Aorta (tissue), 5 donors: ENCODE results near the gene UIMC1. TPM values are rescaled to one million over a fixed set of nuclear protein-coding genes. Genes with fewer than 3 reads are reported as not detected.

Experiments used
- ATAC-seq: fragments of 200-7000 bp; cut with Tn5 transposase; one replicate; pipeline ENCODE4 v1.9.1; 2022; ENCODE audit warnings: moderate library complexity; ENCODE audit not compliant: low FRiP score
- DNase-seq, 2 donors: peaks; one replicate each; pipeline ENCODE4 v3.0.0-alpha.2; 2020
- H3K27ac ChIP-seq, 2 donors: one replicate each; pipeline ENCODE4 v1.5.1; 2013; ENCODE audit warnings: low read length in 2 of 2, mild to moderate bottlenecking in 2 of 2, moderate library complexity in 2 of 2, control low read depth in 1 of 2, inconsistent platforms in 1 of 2, low read depth in 1 of 2
- H3K27me3 ChIP-seq, 2 donors: one replicate each; pipeline ENCODE4 v1.6.1; 2013; ENCODE audit warnings: control low read depth in 1 of 2, low read length in 1 of 2, mild to moderate bottlenecking in 1 of 2, moderate library complexity in 1 of 2; ENCODE audit not compliant: insufficient read depth in 2 of 2, control insufficient read depth in 1 of 2
- H3K36me3 ChIP-seq, 2 donors: one replicate each; pipeline ENCODE4 v1.6.1; 2013; ENCODE audit warnings: control low read depth in 1 of 2, low read length in 1 of 2, mild to moderate bottlenecking in 1 of 2; ENCODE audit not compliant: insufficient read depth in 2 of 2, control insufficient read depth in 1 of 2
- H3K4me1 ChIP-seq, 2 donors: one replicate each; pipeline ENCODE4 v1.6.1; 2013; ENCODE audit warnings: low read length in 2 of 2, control low read depth in 1 of 2, mild to moderate bottlenecking in 1 of 2, moderate library complexity in 1 of 2; ENCODE audit not compliant: insufficient read depth in 2 of 2, control insufficient read depth in 1 of 2
- H3K4me3 ChIP-seq, 2 donors: one replicate each; pipeline ENCODE4 v1.5.1; 2013; ENCODE audit warnings: low read length in 2 of 2, control low read depth in 1 of 2, mild to moderate bottlenecking in 1 of 2
- H3K9me3 ChIP-seq: one replicate; pipeline ENCODE4 v1.6.1; 2013; ENCODE audit warnings: mild to moderate bottlenecking, low read length; ENCODE audit not compliant: control insufficient read depth
- WGBS, 2 donors: extraction: QIAGEN DNeasy Blood & Tissue Kit; methylation state at CpG; one replicate each; pipeline ENCODE4 v1.1.7; 2013; 5-methylcytosine and 5-hydroxymethylcytosine counted together
- intact Hi-C, 2 donors: fragments of 100-400 bp; cut with DNase I; formaldehyde crosslinking; loops; one replicate each; pipeline versions ENCODE4 v1.14.2 to v1.15.0; 2022
- polyA plus RNA-seq, 2 donors: library from polyadenylated mRNA; stranded (reverse); fragments of 200-250 nt; gene quantifications; one replicate each; pipeline ENCODE4 v1.2.3, GENCODE V29; 2013
- total RNA-seq, 2 donors: library from RNA; stranded (reverse); fragmentation: NEBNext Ultra II Directional; extraction: Animal tissue kit (Norgen Biotek cat#: 25700); gene quantifications; one replicate each; pipeline ENCODE4 v1.2.1, GENCODE V29; 2021
- donor health status: healthy with polysubstance abuse.
- donor health status: Bipolar disorder and iron deficiency.
- donor health status: DM: no; HTN: no; CAD: no.
- donor health status: DM: no; HTN: no; CAD: no.
- donor health status: DM: yes; HTN: yes; CAD: no.

Gene UIMC1
- total and polyA plus RNA-seq, 4 donors, result 26.3 to 54.8 (median 44.5) TPM

DNA sequence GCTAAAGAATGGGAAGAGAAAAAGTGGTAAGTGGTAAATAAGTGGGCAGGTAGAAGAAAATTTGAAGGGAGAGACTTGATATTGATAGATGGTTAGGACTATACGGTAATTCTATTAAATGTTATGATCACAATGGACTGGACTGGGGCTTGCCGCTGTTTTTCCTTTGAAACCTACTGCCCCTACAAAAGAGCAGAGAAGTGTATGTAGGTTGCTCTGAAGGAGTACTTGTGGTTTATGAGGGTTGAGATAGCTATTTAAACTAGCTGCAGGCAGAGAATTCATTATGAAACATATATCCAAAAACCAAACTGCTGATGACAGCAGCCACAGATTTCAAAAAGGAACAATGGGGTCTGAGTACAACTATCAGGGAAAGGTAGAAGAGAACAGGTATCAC lies 90.7 kb downstream of the UIMC1 start:
- H3K27ac ChIP-seq, result no peak overlapping the region
- ATAC-seq (no peak), DNase-seq (no peak)
- H3K9me3 ChIP-seq, result no peaks in the 10 kb centered on the region
- no peak overlapping the region for H3K4me3 ChIP-seq
- intact Hi-C loops, result no loop called here
- no peaks in the 10 kb centered on the region for H3K36me3 ChIP-seq
- 66 to 97% methylated on average over 2 of the region's 2 CpGs for WGBS, 2 donors
- H3K4me1 ChIP-seq, result no peaks in the 10 kb centered on the region
- H3K27me3 ChIP-seq, result no peaks in the 10 kb centered on the region

DNA sequence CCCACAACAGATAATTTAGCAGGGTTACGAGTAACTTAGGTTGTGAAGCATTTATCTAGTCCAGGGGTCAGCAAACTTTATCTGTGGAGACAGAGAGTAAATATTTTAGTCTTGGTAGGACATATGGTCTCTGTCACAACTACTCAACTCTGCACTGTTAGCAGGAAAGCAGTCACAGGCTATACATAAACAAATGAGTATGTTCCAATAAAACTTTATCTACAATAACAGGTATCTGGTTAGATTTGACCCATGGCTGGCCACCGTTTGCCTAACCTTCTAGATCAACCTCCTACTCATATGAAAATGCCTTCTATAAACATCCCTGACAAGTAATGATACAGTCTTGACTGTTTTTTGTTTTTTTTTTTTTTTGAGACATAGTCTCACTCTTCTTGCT lies 94.5 kb downstream of the UIMC1 start:
- intact Hi-C loops, result no loop called here
- 80 to 81% methylated on average over 2 of the region's 2 CpGs for WGBS, 2 donors
- Histone ChIP-seq H3K36me3 (peaks cover 0 to 5% of the 10 kb centered on the region in 2 donors), H3K27ac (no peak overlapping the region), H3K27me3 (no peaks in the 10 kb centered on the region), H3K9me3 (no peaks in the 10 kb centered on the region), H3K4me3 (no peak overlapping the region), H3K4me1 (no peaks in the 10 kb centered on the region)
- no peak for ATAC-seq
- no peak for DNase-seq

DNA sequence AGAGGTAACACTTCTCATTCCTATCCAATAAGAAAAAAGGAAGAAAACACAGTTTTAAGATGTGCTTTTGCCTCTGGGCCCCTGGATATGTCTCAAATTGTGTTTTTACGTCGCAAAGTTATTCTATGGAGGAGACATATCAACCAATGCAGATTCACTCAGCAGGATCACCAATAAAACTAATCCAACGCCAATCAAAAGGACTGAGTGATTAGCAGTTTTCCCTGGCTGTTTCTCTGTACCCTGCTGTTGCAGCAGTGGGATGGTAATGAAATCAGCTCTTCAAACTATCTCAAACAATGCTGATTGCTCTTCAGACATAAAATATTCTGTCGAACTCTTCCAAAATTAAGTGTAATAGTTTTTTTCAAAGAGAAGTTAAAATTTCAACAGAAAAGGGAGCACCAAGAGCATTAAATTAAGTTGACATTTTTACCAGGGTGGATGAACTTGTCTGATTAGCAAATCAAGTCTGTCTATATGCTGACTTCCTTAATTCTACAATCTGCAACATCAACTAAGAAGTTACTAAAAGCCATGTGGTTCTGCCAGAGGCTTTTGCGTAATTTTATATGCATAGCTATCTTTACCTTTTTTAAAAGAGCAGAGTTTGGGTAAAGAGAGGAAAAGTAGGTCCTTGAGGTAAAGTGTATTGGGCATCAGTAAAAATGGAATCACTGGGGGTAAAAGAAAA lies 97.8 kb downstream of the UIMC1 start:
- no peaks in the 10 kb centered on the region for H3K4me1 ChIP-seq
- ATAC-seq (no peak), DNase-seq (no peak)
- 95% methylated on average over 5 of the region's 5 CpGs for WGBS, 2 donors
- intact Hi-C loops, result no loop called here
- H3K4me3 ChIP-seq, result no peak overlapping the region
- peaks cover 16 to 19% of the 10 kb centered on the region in 2 donors for H3K36me3 ChIP-seq
- no peaks in the 10 kb centered on the region for H3K27me3 ChIP-seq
- no peaks in the 10 kb centered on the region for H3K9me3 ChIP-seq
- H3K27ac ChIP-seq, result no peak overlapping the region

DNA sequence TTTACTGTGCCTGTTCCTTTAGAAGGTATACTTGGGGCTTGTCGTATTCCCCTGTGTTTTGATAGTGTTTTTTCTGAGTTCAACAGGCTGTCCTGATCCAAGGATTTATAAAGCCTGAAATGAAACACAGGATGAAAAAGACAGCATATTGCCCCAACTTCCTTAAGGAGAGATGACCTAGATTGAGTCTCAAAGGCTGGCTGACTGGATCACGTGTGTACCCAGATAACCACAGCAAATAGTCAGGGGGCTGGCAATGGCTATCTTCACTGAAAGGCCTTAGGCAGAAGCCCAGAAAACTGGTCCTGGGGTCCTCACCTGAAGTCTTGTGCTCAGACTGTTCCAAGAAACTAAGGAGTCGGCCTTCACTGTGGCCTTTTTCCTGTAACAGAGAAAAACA lies 99.8 kb downstream of the UIMC1 start:
- intact Hi-C loops, result no loop called here
- H3K9me3 ChIP-seq, result no peaks in the 10 kb centered on the region
- DNase-seq, result no peak
- H3K36me3 ChIP-seq, result peaks cover 20% of the 10 kb centered on the region in 2 donors
- ATAC-seq, result no peak
- WGBS, 2 donors, result 78 to 89% methylated on average over 3 of the region's 3 CpGs
- no peak overlapping the region for H3K4me3 ChIP-seq
- no peak overlapping the region for H3K27ac ChIP-seq
- H3K27me3 ChIP-seq, result no peaks in the 10 kb centered on the region
- H3K4me1 ChIP-seq, result no peaks in the 10 kb centered on the region

DNA sequence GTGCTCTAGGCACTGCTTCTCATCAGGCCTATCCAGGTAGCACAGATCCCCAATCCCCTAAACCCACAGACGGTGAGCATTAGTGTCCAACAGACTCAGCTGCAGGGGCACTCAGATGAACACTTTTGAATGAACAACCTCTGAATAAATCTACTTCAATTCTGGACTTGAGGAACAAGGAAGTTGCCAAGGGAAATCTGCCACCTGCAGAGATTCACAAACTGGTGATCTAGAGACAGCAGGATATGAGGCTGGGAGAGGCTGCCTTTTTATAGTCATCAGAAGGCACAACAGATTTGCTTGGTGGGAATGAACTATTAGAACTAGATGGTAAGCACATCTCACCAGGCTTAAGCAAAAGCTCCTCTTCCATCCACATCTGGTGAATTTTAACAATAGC lies 100.5 kb downstream of the UIMC1 start:
- Histone ChIP-seq H3K36me3 (peaks cover 20% of the 10 kb centered on the region in 2 donors), H3K4me1 (no peaks in the 10 kb centered on the region), H3K27me3 (no peaks in the 10 kb centered on the region), H3K9me3 (no peaks in the 10 kb centered on the region), H3K27ac (no peak overlapping the region), H3K4me3 (no peak overlapping the region)
- intact Hi-C loops, result no loop called here
- DNase-seq, result no peak
- ATAC-seq, result no peak
- 86 to 92% methylated on average over 1 of the region's 1 CpG for WGBS, 2 donors

DNA sequence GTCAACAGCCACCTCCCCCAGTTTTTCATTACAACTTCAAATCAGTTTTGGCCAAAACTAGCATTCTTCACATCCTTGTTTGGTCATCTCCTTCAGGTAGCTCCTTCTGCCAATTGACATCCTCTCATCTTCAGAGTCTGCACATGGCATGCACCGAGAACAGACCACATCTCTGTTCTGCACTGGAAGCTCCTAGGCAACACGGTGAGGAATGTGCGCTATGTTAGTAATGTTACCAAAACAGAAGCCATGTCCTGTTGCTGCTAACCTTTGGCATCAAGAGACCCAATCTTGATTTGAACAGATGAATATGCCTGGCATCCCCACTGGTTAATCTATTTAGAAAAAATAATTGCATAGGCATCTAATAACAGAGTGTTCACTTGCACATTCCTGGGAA lies 102.3 kb downstream of the UIMC1 start:
- H3K36me3 ChIP-seq, result peaks cover 20% of the 10 kb centered on the region in 2 donors
- H3K9me3 ChIP-seq, result no peaks in the 10 kb centered on the region
- intact Hi-C loops, result no loop called here
- no peak overlapping the region for H3K27ac ChIP-seq
- 77 to 79% methylated on average over 3 of the region's 3 CpGs for WGBS, 2 donors
- DNase-seq (no peak), ATAC-seq (no peak)
- H3K4me3 ChIP-seq, result no peak overlapping the region
- H3K27me3 ChIP-seq, result no peaks in the 10 kb centered on the region
- H3K4me1 ChIP-seq, result no peaks in the 10 kb centered on the region

DNA sequence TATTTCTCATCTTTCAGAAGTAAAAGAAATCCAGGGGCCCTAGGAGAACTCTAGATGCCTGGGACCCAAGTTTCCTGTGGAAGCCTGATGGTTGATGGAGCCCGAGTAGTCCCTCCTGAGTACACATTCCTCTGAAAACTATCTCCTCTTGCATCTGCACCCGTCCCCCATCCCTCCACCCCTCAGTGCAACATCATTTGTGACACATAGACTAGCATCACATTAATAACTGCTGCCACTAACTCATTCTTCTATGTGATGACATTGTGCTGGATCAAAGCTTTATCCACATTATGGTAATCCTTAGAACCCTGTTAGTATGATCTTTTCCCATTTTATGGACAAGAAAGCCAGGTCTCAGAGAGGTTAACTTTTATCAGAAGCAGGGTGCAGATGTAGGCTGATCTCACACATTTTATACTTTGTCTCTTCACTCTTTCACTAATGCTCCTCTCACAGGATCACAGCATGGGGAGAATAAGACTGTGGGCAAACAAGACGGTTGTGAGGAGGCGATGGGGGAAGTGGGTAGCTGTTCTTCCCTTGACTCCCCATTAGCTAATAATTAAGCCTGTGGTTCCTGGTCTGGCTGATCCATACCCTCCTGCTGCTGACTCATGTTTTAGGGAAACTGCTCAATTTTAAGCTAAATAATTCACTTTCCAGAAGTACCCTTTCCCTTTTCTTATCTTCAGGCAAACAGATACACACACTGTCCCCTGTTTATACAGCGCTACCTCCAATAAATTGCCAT lies 103.5 kb downstream of the UIMC1 start:
- H3K9me3 ChIP-seq, result no peaks in the 10 kb centered on the region
- H3K4me3 ChIP-seq, result no peak overlapping the region
- peaks cover 17 to 20% of the 10 kb centered on the region in 2 donors for H3K36me3 ChIP-seq
- DNase-seq (no peak), ATAC-seq (no peak)
- intact Hi-C loops, result no loop called here
- 90 to 92% methylated on average over 5 of the region's 5 CpGs for WGBS, 2 donors
- no peaks in the 10 kb centered on the region for H3K27me3 ChIP-seq
- no peak overlapping the region for H3K27ac ChIP-seq
- no peaks in the 10 kb centered on the region for H3K4me1 ChIP-seq

DNA sequence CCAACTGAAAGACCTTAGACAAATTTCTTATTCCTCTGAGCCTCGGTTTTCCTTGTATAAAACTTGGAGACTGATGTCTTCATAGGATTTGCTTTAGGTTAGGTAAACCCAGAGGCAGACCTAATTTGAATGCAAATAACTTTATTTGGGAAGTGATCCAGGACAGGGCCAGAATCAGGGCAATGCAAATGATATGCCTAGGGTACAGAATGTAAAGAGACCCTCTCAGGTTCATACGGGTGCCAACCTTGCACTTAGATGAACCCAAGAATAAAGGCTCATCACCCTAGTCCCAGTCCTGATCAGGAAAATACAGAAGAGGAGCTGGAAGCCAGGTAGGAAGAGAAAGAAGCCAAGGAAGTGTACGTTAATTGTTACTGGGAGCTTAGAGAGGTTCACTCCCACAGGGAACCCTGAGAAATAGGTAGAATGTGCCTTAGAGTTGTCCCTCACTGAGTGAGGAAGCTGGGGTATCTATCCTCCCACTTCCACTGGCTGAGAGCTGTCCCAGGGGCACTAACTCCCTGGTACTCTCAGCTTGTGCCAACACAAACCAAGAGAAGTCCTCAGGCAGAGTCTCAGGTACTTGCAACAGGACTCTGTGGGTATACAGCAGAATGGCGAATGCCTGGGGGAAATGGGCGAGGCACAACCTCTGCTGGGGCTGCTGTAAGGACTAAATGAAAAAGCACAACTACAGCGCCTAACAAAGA lies 104.3 kb downstream of the UIMC1 start:
- Histone ChIP-seq H3K27ac (no peak overlapping the region), H3K36me3 (peaks cover 15 to 20% of the 10 kb centered on the region in 2 donors), H3K4me1 (no peaks in the 10 kb centered on the region), H3K9me3 (no peaks in the 10 kb centered on the region), H3K27me3 (no peaks in the 10 kb centered on the region), H3K4me3 (no peak overlapping the region)
- ATAC-seq (no peak), DNase-seq (no peak)
- intact Hi-C loops, result no loop called here
- WGBS, 2 donors, result 90 to 91% methylated on average over 6 of the region's 6 CpGs
